HFF-Myc (cell line): ENCODE results near the gene DCUN1D3.
A peak's percentile ranks its signal among the peaks of the same experiment; 100 is the strongest.

Experiments
- DNase-seq: peaks from one replicate; pipeline ENCODE4 v3.0.0-alpha.2; 2011; ENCODE audit warnings: low read depth; ENCODE audit errors: extremely low read depth
- H3K4me3 ChIP-seq: replicated peaks from 2 replicates; pipeline ENCODE4 v1.5.1; 2011; ENCODE audit warnings: low read depth, mild to moderate bottlenecking, control low read depth, low read length
- TF ChIP-seq, protein P1 (sequence below): IDR thresholded peaks from 2 replicates; pipeline ENCODE4 v1.5.1; 2012; ENCODE audit warnings: mild to moderate bottlenecking, low read depth, low read length, control low read depth; ENCODE audit errors: missing control alignments

Gene DCUN1D3

DNA sequence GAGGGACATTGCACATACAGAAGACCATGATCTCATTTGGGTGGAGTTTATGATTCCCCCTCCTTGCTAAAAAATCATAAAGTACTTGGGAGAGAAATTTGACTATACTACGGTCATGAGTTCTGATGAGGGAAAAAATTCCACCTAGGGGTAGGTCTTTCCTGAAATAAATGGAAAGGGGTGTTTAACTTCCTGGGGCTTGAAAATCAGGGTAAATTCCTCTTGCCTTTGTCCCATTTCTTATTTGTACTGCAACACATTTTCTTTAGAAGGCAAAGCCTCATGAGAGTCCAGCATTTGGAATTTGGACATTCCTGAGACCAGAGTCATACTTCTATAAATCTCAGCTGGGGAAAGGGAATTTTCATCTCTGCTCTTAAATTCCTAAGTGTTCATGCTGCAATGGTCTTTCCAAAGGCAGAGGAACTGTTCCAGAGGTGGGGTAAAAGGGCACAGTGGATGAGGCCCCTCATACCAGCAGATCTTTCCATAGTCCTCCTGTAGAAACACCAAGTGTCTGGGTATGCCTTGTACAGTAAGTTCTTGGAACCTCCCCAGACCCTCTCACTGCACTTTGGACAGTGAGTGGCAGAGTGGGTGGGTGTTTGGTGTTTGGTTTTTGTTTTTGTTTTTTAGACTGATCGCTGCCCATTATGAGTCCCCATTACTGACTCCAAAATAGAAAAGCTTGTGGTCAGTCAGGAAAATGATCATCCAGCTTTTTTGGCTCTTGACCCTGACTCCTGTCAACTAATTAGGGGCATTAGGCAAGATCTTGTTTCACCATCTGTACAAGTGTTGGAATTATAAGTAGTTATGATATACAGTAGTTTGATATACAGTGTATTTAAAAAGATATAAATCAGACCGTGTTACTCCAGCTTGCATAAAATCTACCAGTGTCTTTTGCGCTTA, 6.4 kb upstream of the DCUN1D3 start:
- DNase-seq, result peak; percentile 84
- H3K4me3 ChIP-seq, result peak overlapping the region; percentile 4; the same call in 1 of the 2 replicates

DNA sequence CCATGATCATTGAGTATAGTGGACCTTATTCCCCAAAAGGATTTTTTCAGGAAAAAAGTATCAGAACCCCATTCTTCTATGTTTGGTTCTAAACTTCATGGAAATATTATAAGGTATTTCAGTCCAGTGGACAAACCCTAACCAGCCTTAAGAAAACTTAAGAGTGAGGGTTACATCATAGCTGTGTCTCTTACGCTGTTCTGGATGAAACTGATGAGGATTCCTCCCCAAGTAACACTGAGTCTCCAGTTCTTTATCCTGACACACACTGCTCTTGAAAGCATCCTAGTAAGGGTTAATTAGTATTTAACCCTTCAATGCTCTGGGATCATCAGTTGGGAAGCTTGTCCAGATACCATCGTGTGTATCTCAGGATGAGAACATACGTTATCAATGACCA, 5.4 kb upstream of the DCUN1D3 start:
- DNase-seq, result no peak
- no peak overlapping the region; the same call in 1 of the 2 replicates for H3K4me3 ChIP-seq
- TF ChIP-seq, protein P1, sequence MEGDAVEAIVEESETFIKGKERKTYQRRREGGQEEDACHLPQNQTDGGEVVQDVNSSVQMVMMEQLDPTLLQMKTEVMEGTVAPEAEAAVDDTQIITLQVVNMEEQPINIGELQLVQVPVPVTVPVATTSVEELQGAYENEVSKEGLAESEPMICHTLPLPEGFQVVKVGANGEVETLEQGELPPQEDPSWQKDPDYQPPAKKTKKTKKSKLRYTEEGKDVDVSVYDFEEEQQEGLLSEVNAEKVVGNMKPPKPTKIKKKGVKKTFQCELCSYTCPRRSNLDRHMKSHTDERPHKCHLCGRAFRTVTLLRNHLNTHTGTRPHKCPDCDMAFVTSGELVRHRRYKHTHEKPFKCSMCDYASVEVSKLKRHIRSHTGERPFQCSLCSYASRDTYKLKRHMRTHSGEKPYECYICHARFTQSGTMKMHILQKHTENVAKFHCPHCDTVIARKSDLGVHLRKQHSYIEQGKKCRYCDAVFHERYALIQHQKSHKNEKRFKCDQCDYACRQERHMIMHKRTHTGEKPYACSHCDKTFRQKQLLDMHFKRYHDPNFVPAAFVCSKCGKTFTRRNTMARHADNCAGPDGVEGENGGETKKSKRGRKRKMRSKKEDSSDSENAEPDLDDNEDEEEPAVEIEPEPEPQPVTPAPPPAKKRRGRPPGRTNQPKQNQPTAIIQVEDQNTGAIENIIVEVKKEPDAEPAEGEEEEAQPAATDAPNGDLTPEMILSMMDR, result no peak

More for the DNA sequence above, 6.4 kb upstream of the DCUN1D3 start:
- TF ChIP-seq, protein P1, result no peak

DNA sequence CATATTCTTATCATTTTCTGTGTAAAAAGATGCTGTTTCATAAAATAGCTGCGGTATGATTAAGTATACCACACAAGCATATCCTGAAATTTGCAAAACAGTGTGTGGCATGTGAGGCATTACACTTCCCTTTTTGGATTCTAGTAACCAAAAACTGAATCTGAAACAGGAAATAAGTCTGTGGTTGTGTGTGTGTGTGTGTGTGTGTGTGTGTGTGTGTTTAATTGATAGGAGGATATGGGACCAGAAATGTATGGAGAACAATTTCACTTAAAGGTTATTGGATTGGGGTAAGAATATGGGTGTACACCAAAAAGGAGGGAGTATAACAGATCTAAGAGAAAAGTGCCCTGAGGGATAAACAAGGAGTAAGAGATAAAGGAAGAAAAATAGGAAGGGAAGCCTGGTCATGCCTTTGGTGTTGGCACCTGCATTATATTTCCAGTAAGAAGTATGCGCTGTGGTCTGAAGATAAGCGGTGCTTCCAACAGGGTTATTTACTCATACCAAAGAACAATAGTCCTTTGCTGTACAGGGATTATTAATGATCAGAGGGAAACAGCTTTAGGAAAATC, 4.4 kb upstream of the DCUN1D3 start:
- no peak overlapping the region for H3K4me3 ChIP-seq
- no peak for DNase-seq

DNA sequence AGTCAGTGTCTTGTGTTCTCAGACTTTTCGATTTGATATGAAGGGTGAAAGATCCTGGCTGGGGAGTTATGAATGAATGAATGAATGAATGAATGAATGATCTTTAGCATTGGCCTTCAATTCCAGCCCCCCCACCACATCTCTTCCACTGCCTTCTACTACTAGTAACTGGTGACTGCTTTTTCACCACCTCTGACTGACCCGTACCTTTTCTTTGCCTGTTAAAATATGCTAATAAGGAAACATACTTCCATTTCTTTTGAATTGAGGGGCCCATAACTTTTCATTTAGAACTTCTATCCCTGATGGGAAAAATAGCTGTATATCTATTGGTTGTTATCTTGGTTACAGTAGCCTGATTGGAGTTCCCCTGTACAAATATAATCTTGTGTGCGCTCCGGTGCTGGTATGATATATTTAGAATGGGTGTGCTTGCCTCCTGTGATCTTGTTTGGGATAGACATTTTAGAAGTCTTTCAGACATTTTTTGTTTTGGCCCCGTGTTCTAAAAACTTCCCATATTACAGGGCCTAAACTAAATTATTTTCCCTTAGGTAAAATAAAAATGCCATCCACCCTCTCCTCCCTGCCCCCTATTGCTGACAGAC, 3.8 kb upstream of the DCUN1D3 start:
- DNase-seq, result no peak
- TF ChIP-seq, protein P1, result no peak
- no peak overlapping the region for H3K4me3 ChIP-seq

More for the DNA sequence above, 4.4 kb upstream of the DCUN1D3 start:
- TF ChIP-seq, protein P1, result no peak

DNA sequence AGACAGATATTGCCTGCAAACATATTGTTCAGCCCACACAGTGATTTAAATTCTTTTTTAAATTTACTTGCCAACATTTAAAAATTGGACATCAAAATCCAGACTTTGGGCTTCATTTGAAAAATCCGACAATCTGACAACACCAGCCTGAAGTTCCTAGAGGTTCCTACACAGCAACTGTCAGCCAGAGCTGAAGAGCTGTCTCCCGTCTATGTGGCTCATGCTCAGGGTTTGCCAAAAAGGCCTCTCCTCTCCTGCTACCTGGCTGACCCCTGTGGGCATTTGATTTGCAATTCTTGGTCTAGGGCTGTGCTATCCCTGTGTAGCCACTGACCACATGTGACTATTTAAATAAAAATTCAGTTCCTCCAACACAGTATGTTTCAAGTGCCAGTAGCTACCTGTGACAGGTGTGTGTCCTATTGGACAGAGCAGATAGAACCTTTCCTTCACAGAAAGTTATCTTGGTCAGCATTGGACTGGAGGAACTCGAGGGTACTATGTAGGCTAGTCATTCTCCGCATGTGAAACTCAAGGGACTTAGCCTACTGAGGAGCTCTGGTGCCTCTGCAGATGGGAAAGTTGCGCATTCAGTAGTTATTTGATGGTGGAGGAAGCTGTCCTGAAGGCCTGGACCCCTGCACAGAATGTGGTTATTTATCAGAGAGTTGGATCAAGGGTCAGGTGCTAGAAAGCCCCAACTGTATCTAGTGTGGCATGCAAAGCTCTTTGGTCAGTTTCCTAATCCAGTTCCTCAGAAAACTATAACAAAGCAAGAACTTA, 3.1 kb upstream of the DCUN1D3 start:
- TF ChIP-seq, protein P1, result no peak
- no peak for DNase-seq
- H3K4me3 ChIP-seq, result no peak overlapping the region

DNA sequence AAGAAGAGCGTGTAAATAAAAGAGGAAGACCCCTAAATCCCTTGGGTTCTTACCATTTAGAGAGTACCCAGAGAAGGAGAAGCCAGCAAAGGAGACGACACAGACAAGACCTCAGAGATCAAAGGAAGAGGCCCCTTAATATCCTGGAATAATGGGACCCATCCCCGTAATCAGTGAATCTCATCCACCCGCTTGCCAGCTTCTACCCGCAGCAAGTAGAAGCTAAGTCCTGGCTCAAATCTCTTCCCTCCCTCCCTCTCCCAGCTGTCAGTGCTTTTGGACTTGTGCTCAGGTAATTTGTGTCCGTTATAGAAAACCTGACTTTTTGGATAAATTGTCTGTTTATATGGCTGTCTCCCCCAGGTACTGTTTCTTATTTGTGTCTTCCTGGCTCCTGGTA, 2.3 kb upstream of the DCUN1D3 start:
- H3K4me3 ChIP-seq, result peak overlapping the region; percentile 94
- TF ChIP-seq, protein P1, result no peak
- no peak for DNase-seq
